ENCODE data around the gene PIGH.

The PIGH gene

DNA sequence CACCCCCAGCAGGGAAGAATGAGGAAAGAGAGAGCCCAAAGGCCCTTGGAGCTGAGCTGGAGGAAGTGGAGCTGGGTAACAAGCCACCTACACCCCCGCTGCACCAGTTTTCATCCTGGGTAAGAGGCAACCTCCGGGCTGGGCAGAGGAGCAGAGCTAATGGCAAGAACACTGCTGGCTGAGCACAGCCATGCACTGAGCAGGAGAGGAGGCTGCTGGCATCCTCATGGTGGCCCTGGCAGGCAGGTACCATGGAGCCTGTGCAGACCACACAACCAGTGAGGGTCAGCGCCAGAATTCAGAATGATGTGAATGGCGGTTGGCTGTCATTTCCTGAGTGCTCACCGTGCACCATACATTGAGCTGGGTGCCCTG, 37.3 kb downstream of the PIGH start:
- WGBS (ENCODE audit: extremely low coverage, insufficient coverage, insufficient read length), result no CpG with 5 or more reads among the region's 5 CpGs
- Histone ChIP-seq H4K91ac (ENCODE audit: low read depth, low read length) (no peak overlapping the region), H3K18ac (ENCODE audit: low read length) (no peak overlapping the region)

DNA sequence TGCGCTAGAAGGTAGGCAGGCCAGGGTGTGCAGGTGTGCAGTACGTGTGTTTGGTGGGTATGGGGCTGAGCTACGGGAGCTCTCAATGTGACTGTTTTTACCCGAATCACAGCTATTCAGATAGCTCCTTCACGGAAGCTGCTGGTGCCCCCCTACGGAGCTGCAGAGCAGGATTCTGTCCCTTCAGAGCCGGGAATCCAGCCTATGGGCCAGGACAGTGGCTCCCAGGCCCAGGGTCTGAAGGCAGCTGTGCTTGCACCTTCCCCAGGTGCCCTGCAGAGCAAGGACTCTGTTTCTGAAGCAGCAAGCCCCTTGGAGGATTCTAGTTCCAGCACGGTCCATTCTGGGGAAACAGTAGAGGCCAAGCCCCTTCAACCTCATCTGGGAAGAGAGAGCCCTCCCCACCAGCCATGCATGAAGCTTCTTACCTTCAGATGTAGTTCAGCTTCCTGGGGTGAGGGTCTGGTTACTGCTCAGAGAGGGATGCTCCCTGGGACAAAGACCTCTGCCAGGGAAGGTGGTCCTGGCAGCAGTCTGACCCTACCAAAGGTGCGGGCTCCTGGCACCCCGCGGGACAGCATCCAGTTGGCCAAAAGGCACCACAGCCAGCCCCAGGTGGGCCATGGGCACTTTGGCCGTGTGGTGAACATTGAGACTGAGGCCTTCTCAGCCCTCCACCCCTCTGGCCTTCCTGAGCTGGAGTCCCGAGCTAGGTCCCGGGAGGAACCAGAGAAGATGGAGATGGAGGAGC, 37.9 kb downstream of the PIGH start:
- no peak overlapping the region for H3K23ac ChIP-seq (ENCODE audit: low read length)
- peaks cover 2% of the 10 kb centered on the region for H3K79me1 ChIP-seq (ENCODE audit: low read length)
- no peak overlapping the region for H4K91ac ChIP-seq (ENCODE audit: low read depth, low read length)
- no peak overlapping the region for H3K18ac ChIP-seq (ENCODE audit: low read length)
- H3K36me3 ChIP-seq (ENCODE audit: control insufficient read depth in 1 of 2, insufficient read depth in 2 of 2, low read length in 2 of 2), result peaks cover 0 to 2% of the 10 kb centered on the region in 2 experiments
- H4K12ac ChIP-seq (ENCODE audit: low read depth, low read length), result no peak overlapping the region
- no peak overlapping the region for H3K4me2 ChIP-seq (ENCODE audit: low read length)
- no peaks in the 10 kb centered on the region for H3K27me3 ChIP-seq (ENCODE audit: insufficient read depth, low read length)
- H3K4me1 ChIP-seq (ENCODE audit: control insufficient read depth in 1 of 2, insufficient read depth in 2 of 2, low read length in 2 of 2), result peaks cover 5 to 9% of the 10 kb centered on the region in 2 experiments
- no peak overlapping the region for H3K27ac ChIP-seq (ENCODE audit: low read depth, low read length)
- H2BK5ac ChIP-seq (ENCODE audit: low read depth, low read length, poor library complexity), result no peak overlapping the region
- no peak overlapping the region for H3K4ac ChIP-seq (ENCODE audit: low read depth, low read length)
- H2AK5ac ChIP-seq (ENCODE audit: low read length), result no peak overlapping the region
- H3K9ac ChIP-seq (ENCODE audit: low read length), result no peak overlapping the region
- H3K9me3 ChIP-seq (ENCODE audit: insufficient read depth, low read depth, low read length), result no peaks in the 10 kb centered on the region
- DNase-seq, result no peak
- no peaks in the 10 kb centered on the region for H3K79me2 ChIP-seq (ENCODE audit: control insufficient read depth, insufficient read depth, low read length, poor library complexity)
- H3K14ac ChIP-seq (ENCODE audit: low read length), result no peak overlapping the region
- H2AFZ ChIP-seq (ENCODE audit: insufficient read depth, low read length, poor library complexity), result no peak overlapping the region
- no peak overlapping the region for H2BK12ac ChIP-seq (ENCODE audit: low read length)
- H3K4me3 ChIP-seq (ENCODE audit: low read depth, low read length), result no peak overlapping the region
- WGBS (ENCODE audit: extremely low coverage, insufficient coverage, insufficient read length), result no CpG with 5 or more reads among the region's 14 CpGs
- H2BK120ac ChIP-seq (ENCODE audit: insufficient read depth, low read length, poor library complexity), result no peak overlapping the region
- H4K8ac ChIP-seq (ENCODE audit: low read depth, low read length), result no peak overlapping the region

More for the DNA sequence above, 37.3 kb downstream of the PIGH start:
- Histone ChIP-seq H3K4me3 (ENCODE audit: low read depth, low read length) (no peak overlapping the region), H3K27ac (ENCODE audit: low read depth, low read length) (no peak overlapping the region), H3K23ac (ENCODE audit: low read length) (no peak overlapping the region), H2BK5ac (ENCODE audit: low read depth, low read length, poor library complexity) (no peak overlapping the region), H3K9me3 (ENCODE audit: insufficient read depth, low read depth, low read length) (no peaks in the 10 kb centered on the region), H2AFZ (ENCODE audit: insufficient read depth, low read length, poor library complexity) (no peak overlapping the region), H4K12ac (ENCODE audit: low read depth, low read length) (no peak overlapping the region), H3K79me1 (ENCODE audit: low read length) (peaks cover 2% of the 10 kb centered on the region), H2AK5ac (ENCODE audit: low read length) (no peak overlapping the region), H3K4ac (ENCODE audit: low read depth, low read length) (no peak overlapping the region), H2BK12ac (ENCODE audit: low read length) (no peak overlapping the region), H3K9ac (ENCODE audit: low read length) (no peak overlapping the region), H3K4me1 (ENCODE audit: control insufficient read depth in 1 of 2, insufficient read depth in 2 of 2, low read length in 2 of 2) (peaks cover 0 to 4% of the 10 kb centered on the region in 2 experiments), H2BK120ac (ENCODE audit: insufficient read depth, low read length, poor library complexity) (no peak overlapping the region), H4K8ac (ENCODE audit: low read depth, low read length) (no peak overlapping the region), H3K27me3 (ENCODE audit: insufficient read depth, low read length) (no peaks in the 10 kb centered on the region), H3K4me2 (ENCODE audit: low read length) (no peak overlapping the region), H3K36me3 (ENCODE audit: control insufficient read depth in 1 of 2, insufficient read depth in 2 of 2, low read length in 2 of 2) (peaks cover 0 to 2% of the 10 kb centered on the region in 2 experiments), H3K14ac (ENCODE audit: low read length) (no peak overlapping the region), H3K79me2 (ENCODE audit: control insufficient read depth, insufficient read depth, low read length, poor library complexity) (no peaks in the 10 kb centered on the region)
- no peak for DNase-seq

DNA sequence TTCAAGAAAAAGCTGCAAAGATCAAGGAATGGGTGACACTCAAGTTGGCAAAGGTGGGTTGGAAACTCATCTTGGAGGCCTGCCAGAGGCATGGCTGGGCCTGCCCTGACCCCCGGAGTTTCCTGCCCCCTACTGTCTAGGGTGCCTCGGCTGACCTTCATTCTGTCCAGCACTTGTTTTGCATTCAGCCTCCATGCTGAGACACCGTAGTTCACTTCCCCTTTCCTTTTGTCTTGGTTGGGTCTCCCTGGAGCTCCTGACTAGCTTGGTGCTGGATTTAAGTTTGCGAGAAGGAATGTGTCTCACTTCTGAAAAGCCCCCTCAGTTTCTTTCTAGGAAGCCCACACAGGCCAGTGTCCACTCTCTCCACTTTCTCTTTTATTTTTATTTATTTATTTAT, 40.4 kb downstream of the PIGH start:
- H3K4me1 ChIP-seq (ENCODE audit: control insufficient read depth in 1 of 2, insufficient read depth in 2 of 2, low read length in 2 of 2), result peaks cover 11% of the 10 kb centered on the region in 2 experiments
- H3K79me2 ChIP-seq (ENCODE audit: control insufficient read depth, insufficient read depth, low read length, poor library complexity), result no peaks in the 10 kb centered on the region
- H2AFZ ChIP-seq (ENCODE audit: insufficient read depth, low read length, poor library complexity), result no peak overlapping the region
- no peaks in the 10 kb centered on the region for H3K79me1 ChIP-seq (ENCODE audit: low read length)
- no peak overlapping the region for H4K8ac ChIP-seq (ENCODE audit: low read depth, low read length)
- H3K4me3 ChIP-seq (ENCODE audit: low read depth, low read length), result no peak overlapping the region
- H2BK12ac ChIP-seq (ENCODE audit: low read length), result no peak overlapping the region
- no peaks in the 10 kb centered on the region for H3K27me3 ChIP-seq (ENCODE audit: insufficient read depth, low read length)
- H3K9ac ChIP-seq (ENCODE audit: low read length), result no peak overlapping the region
- no peak overlapping the region for H3K27ac ChIP-seq (ENCODE audit: low read depth, low read length)
- no peak overlapping the region for H3K18ac ChIP-seq (ENCODE audit: low read length)
- H3K14ac ChIP-seq (ENCODE audit: low read length), result no peak overlapping the region
- no peak overlapping the region for H2BK5ac ChIP-seq (ENCODE audit: low read depth, low read length, poor library complexity)
- H3K9me3 ChIP-seq (ENCODE audit: insufficient read depth, low read depth, low read length), result no peaks in the 10 kb centered on the region
- H3K4me2 ChIP-seq (ENCODE audit: low read length), result no peak overlapping the region
- H4K12ac ChIP-seq (ENCODE audit: low read depth, low read length), result no peak overlapping the region
- no peak overlapping the region for H2AK5ac ChIP-seq (ENCODE audit: low read length)
- no peak overlapping the region for H3K23ac ChIP-seq (ENCODE audit: low read length)
- H3K36me3 ChIP-seq (ENCODE audit: control insufficient read depth in 1 of 2, insufficient read depth in 2 of 2, low read length in 2 of 2), result peaks cover 0 to 2% of the 10 kb centered on the region in 2 experiments
- no peak overlapping the region for H4K91ac ChIP-seq (ENCODE audit: low read depth, low read length)
- WGBS (ENCODE audit: extremely low coverage, insufficient coverage, insufficient read length), result no CpG with 5 or more reads among the region's 4 CpGs
- DNase-seq, result no peak
- no peak overlapping the region for H2BK120ac ChIP-seq (ENCODE audit: insufficient read depth, low read length, poor library complexity)
- H3K4ac ChIP-seq (ENCODE audit: low read depth, low read length), result no peak overlapping the region

DNA sequence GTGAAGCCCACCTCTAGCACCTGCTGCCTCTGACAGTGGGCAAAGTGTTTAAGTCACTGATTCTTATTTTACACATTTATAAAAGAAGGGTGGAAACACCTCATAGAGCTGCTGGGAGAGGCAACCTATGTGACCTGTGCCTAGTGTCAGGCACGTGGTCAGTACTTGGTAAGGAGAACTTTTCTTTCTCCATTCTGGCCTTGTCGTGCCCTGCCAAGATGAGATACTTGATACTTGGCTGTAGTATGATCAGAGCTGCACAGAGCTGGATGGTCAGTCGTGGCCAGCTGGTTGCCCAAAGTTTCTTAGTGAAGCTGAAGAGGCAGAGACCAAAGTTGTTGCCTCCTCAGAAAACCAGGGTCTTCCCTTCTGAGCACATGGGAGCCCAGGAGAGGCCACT, 42.4 kb downstream of the PIGH start:
- no CpG with 5 or more reads among the region's 3 CpGs for WGBS (ENCODE audit: extremely low coverage, insufficient coverage, insufficient read length)
- H3K4me1 ChIP-seq (ENCODE audit: control insufficient read depth in 1 of 2, insufficient read depth in 2 of 2, low read length in 2 of 2), result peaks cover 11% of the 10 kb centered on the region in 2 experiments

More for the DNA sequence above, 42.4 kb downstream of the PIGH start:
- H2BK12ac ChIP-seq (ENCODE audit: low read length), result peak overlapping the region; percentile 43
- H3K14ac ChIP-seq (ENCODE audit: low read length), result peak overlapping the region; percentile 32
- H3K27ac ChIP-seq (ENCODE audit: low read depth, low read length), result no peak overlapping the region
- no peaks in the 10 kb centered on the region for H3K79me2 ChIP-seq (ENCODE audit: control insufficient read depth, insufficient read depth, low read length, poor library complexity)
- H2BK120ac ChIP-seq (ENCODE audit: insufficient read depth, low read length, poor library complexity), result peak overlapping the region; percentile 50
- H3K4me3 ChIP-seq (ENCODE audit: low read depth, low read length), result no peak overlapping the region
- peaks cover 0 to 2% of the 10 kb centered on the region in 2 experiments for H3K36me3 ChIP-seq (ENCODE audit: control insufficient read depth in 1 of 2, insufficient read depth in 2 of 2, low read length in 2 of 2)
- no peaks in the 10 kb centered on the region for H3K9me3 ChIP-seq (ENCODE audit: insufficient read depth, low read depth, low read length)
- H3K18ac ChIP-seq (ENCODE audit: low read length), result no peak overlapping the region
- no peak for DNase-seq
- no peak overlapping the region for H3K23ac ChIP-seq (ENCODE audit: low read length)
- H2AK5ac ChIP-seq (ENCODE audit: low read length), result peak overlapping the region; percentile 10
- no peak overlapping the region for H3K4me2 ChIP-seq (ENCODE audit: low read length)
- H3K9ac ChIP-seq (ENCODE audit: low read length), result no peak overlapping the region
- H2BK5ac ChIP-seq (ENCODE audit: low read depth, low read length, poor library complexity), result no peak overlapping the region
- no peak overlapping the region for H4K8ac ChIP-seq (ENCODE audit: low read depth, low read length)
- H3K79me1 ChIP-seq (ENCODE audit: low read length), result no peaks in the 10 kb centered on the region
- no peak overlapping the region for H3K4ac ChIP-seq (ENCODE audit: low read depth, low read length)
- H2AFZ ChIP-seq (ENCODE audit: insufficient read depth, low read length, poor library complexity), result no peak overlapping the region
- peak overlapping the region; percentile 30 for H4K91ac ChIP-seq (ENCODE audit: low read depth, low read length)
- no peak overlapping the region for H4K12ac ChIP-seq (ENCODE audit: low read depth, low read length)
- no peaks in the 10 kb centered on the region for H3K27me3 ChIP-seq (ENCODE audit: insufficient read depth, low read length)

All from trophoblast cell (in vitro differentiated cells and primary cell).